ENCODE data around the gene RCBTB2. TPM values are rescaled to one million over a fixed set of nuclear protein-coding genes. Genes with fewer than 3 reads are reported as not detected.

The RCBTB2 gene
- total and polyA plus RNA-seq, 7 donors: 4.2 to 21.9 (median 9.9) TPM

- H3K36me3 ChIP-seq: no peaks in the 10 kb centered on the region
- no peak overlapping the region for H3K27ac ChIP-seq
- DNase-seq: no peak
- no peaks in the 10 kb centered on the region for H3K4me1 ChIP-seq
- H3K9me3 ChIP-seq: no peaks in the 10 kb centered on the region
- 72 to 74% methylated on average over 1 of the region's 1 CpG for WGBS, 2 donors
- no peak overlapping the region for H3K4me3 ChIP-seq
- no peak for TF ChIP-seq CTCF (IDR thresholded peaks at IDR 0.05)
- TF ChIP-seq POLR2A (IDR thresholded peaks at IDR 0.05): no peak
- no peaks in the 10 kb centered on the region for H3K27me3 ChIP-seq
- intact Hi-C loops (cut with DNase I): no loop called here
These were observed 89.3 kb downstream of the RCBTB2 start for GRCh38 chr13:48443442-48444208.

Other genes with a start within 250 kb of the RCBTB2 start
- gene RB1, start 229.3 kb downstream of the RCBTB2 start, total RNA-seq: 10 to 100 TPM; 26.0 to 35.6 (median 32.3) TPM
- gene RB1, start 229.3 kb downstream of the RCBTB2 start, polyA plus RNA-seq: 10 to 100 TPM; 15.6 to 32.4 (median 15.7) TPM
- gene LPAR6, start 120.0 kb downstream of the RCBTB2 start, total RNA-seq: 10 to 100 TPM; 11.5 to 24.2 (median 15.0) TPM
- 10 to 100 TPM; 11.4 to 16.2 (median 15.0) TPM for gene LPAR6, start 120.0 kb downstream of the RCBTB2 start, polyA plus RNA-seq
- gene CYSLTR2, start 120.8 kb upstream of the RCBTB2 start, total RNA-seq: 1 to 10 TPM in 2 of 4 donors, under 1 TPM in 2; 0.28 to 2.0 (median 1.1) TPM
- gene CYSLTR2, start 120.8 kb upstream of the RCBTB2 start, polyA plus RNA-seq: under 1 TPM in 2 of 3 donors, not detected in 1; 0.46 to 0.99 TPM